Measurements from ENCODE around the gene EPG5.
A peak's percentile ranks its signal among the peaks of the same experiment; 100 is the strongest.
"Not testable (repeated sequence)": the region's sequence is repeated elsewhere in the genome, so short reads cannot be mapped to it uniquely, and the experiment has no call there.

Gene EPG5

GRCh38 chr18:45976974-45977373 lies 9.8 kb upstream of the EPG5 start:
- DNase-seq, result no peak

- no peak for DNase-seq
Observed at GRCh38 chr18:45976566-45976965, 9.4 kb upstream of the EPG5 start.

DNA sequence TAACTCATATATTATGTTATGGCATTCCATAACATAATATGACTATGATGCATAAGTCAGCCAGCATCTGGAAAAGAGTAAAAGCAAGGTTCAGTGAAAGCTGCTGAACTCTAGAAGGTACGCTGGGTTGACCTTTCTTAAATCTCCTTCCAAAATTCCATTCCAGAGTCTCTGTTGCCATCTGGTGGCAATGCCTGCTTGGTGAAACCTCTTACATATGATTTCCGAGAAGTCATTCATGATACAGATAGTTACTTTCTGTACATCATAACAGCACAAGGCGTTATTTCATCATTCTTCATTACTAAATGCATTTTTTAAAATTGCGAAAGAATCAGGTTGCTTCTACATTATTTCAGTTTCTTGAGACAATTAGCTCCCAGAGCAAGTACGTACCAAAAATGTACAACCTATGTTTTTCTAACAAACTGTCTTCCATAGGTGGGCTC lies 7.0 kb upstream of the EPG5 start:
- peak; percentile 68 to 75 for DNase-seq

DNA sequence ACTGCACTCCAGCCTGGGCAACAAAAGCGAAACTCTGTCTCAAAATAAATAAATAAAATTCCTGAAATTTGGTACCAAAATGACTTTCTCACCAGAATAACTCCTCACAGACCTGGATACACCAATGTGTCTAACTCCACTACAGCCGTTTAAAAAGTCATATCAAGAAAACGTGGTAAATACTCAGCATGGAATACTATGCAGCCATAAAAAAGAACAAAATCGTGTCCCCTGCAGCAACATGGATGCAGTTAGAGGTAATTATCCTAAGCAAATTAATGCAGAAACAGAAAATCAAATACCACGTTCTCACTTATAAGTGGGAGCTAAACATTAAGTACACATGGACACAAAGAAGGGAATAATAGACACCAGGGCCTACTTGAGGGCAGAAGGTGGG lies 2.2 kb downstream of the EPG5 start:
- DNase-seq, result not testable (repeated sequence)

DNA sequence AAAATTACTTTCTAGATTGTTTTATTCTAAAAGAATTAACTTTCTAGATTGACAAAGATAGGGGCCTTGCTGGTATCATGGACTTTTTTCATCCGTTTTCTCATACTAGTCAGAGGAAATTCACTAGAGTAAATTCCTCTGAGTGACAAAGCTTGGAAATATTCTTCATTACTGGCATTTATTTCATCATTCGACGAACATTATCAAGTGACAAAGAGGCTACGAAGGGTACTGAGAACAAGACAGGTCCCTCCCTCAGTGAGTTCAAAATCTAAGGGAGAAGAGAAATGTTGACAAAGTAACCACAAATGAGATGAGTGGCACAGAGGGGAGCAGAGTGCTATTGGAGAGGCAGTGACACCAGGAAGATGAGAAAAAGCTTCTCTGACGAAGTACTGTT lies 4.3 kb downstream of the EPG5 start:
- DNase-seq, result no peak

DNA sequence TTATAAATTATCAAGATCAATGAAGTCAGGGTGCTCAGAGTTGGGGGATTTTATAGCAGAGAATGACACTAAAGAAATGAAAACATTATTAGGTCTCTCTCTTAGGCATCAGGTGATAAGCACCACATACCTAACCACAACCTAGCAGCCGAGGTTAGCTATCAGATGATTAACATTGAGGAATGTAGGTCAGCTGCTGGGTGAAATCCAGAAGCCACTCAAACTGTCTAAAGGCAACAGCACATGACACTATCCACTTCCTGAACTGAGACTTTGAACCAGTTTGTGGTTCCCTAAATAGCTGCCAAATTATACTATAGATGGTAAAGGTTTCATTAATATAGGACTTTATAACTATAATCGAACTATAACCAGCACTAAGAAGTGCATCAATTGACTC lies 4.7 kb downstream of the EPG5 start:
- DNase-seq, result peak in 1 of 2 donors; percentile 40

GRCh38 chr18:45959484-45959883 lies 7.6 kb downstream of the EPG5 start:
- not testable (repeated sequence) for DNase-seq

DNA sequence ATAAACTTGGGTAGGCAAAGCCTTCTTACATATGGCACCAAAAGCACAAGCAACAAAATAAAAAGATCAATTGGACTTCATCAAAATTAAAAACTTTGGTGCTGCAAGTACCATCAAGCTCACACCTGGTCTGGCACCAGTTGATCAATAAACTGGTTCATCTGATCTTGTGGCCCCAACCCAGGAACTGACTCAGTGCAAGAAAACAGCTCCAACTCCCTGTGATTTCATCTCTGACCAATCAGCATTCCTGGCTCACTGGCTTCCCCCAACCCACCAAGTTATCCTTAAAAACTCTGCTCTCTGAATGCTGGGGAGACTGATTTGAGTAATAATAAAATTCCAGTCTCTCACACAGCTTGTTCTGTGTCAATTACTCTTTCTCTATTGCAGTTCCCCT lies 8.4 kb downstream of the EPG5 start:
- DNase-seq, result no peak

DNA sequence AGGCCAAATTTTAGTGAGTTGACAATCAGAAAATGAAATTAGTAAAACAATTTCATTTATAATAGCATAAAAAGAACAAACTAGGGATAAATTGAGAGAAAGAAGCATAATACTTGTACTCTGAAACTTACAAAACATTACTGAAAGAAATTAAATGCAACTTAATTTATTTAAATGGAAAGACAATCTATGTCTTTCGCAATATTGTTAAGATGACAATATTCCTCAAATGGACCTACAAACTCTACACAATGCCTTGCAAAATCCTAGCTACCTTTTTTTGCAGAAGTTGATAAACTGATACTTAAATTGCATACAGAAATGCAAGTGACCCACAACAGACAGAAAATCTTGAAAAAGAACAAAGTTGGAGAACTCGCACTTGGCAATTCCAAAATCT lies 9.1 kb downstream of the EPG5 start:
- DNase-seq, result no peak

DNA sequence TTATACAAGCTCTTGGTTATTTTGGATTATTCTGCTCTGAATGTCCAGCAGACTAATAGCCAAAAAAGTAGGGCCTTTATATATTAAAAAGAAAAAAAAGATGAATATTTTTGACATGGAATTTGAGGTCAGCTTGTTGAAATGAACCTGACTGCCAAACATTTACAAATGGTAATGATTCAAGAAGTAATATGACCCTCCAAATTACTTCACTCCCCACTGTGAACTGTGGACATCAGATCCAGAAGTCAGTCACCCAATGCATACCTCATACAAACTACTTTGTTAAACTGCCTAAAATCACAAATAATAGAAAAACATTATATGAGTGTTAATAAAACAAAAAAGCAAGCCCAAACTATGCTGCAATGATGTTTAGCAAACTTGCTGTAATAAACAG lies 10.0 kb downstream of the EPG5 start:
- DNase-seq, result no peak

DNA sequence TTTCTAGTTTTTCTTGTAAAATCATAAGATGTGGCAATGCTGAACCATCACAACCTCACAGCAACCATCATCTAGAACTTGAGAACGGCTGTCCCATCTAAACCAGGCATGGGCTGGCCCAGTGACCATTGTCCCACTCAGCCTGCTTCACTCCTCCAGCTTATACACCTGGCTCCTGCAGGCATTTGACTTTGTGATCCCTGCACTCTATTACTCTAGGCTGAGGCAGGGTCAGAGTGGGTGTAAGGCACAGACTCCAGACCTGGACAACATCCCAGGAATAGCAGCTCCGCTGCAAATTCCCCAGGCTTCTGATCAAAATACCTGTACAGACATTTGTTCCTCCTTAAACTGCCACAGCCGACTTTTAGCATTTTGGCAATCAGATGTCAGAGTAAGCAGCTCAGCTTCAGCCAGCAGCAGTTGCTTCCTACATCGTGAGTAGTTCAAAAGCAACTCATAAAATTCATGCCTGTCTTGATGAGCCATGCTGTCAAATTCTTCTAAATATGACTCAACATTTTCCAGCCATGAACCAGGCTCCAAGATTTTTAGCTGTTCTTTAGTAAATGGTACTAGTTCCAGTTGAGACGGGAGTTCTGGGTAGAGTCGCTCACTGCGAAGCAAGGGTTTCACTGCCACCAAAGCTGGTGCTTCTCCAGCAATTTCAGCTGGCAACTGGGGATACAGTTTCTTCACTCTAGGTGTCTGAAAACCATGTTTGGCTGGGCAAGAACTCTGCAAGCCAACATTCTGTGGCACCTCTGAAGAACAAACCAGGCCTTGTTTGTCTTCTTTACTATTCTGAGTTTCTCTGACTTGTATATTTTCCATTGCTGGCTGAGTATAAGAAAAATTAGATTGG lies 12.8 kb downstream of the EPG5 start:
- no peak for DNase-seq

DNA sequence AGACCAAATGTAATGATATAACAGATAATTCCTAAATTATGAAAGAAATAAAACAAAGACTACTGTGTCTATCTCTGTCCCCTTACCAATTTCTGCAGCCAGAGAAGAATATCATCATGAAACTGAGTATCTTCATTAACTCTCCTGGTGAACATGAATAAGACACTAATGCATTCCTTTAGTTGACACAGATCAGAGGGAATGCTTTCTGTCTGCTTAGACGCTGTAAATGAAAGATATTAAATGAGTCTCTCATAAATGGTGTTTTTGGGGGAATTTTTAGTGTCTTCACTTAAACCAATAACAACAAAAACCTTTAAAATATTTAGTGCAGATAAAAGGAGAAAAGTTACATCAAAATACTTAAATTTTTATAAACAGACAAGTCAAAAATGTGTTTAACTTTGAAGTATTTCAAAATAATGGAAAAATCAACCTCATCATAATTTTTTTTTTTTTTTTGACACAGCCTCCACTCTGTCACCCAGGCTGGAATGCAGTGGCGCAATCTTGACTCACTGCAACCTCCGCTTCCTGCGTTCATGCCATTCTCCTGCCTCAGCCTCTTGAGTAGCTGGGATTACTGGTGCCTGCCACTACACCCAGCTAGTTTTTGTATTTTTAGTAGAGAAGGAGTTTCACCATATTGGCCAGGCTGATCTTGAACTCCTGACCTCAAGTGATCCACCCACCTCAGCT lies 16.0 kb downstream of the EPG5 start:
- DNase-seq, result no peak

GRCh38 chr18:45945669-45946068 lies 21.5 kb downstream of the EPG5 start:
- DNase-seq, result no peak

DNA sequence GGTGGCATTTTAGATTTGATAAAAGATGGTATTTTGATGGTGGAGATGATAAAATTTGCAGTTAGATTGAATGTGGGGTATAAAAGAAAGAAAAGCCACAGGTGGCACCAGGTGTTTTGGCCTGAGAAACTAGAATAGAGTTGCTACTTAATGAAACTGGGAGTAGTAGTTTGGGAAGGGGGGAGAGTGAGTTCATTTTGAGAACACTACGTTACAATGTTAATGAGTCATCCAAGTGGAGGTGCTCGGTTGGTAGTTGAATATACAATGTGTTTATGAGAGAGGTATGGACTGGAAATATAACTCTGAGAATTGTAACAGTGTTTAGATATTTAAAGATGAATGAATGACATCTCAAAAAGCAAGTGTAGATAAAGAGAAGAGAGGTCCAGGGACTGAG lies 26.4 kb downstream of the EPG5 start:
- DNase-seq, result no peak

GRCh38 chr18:45939236-45939635 lies 27.9 kb downstream of the EPG5 start:
- no peak for DNase-seq

GRCh38 chr18:45938488-45938935 lies 28.6 kb downstream of the EPG5 start:
- DNase-seq, result no peak

DNA sequence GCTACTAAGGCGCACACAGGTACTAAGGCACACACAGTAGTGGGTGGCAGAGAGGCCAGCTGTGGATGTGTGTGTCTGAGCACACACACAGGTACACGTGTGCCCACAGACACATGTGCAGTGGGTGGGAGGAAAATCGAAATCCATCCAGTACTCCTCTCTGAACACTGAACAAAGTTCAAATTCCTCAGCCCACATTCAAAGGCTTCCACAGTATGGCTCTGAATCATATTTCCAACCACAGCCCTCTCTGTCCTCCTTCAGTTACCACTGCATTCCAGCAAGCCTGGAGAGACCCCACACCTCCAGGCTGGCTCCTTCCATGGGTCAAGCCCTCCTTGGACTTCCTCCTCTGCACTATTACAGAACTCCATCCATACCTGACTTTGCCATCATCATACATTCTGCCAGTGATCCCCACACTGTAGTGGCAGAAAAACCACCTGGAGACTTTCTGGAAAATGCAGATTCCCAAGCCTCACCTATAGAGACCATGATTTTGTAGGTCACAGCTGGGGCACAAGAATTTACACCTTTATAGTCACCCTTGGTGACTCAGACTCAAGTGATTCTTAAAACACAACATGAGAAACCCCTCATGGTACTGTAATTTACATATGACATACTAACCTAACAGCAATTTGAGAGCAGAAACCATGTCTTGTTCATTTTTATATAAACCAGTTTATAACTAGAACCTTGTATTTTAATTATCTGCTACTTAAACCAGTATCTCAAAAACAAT lies 31.4 kb downstream of the EPG5 start:
- DNase-seq, result no peak

GRCh38 chr18:45932708-45933107 lies 34.4 kb downstream of the EPG5 start:
- DNase-seq, result no peak

GRCh38 chr18:45930963-45931362 lies 36.2 kb downstream of the EPG5 start:
- no peak for DNase-seq

- DNase-seq, result no peak
Observed at GRCh38 chr18:45926691-45927090, 40.4 kb downstream of the EPG5 start.

- no peak for DNase-seq
Observed at GRCh38 chr18:45926085-45926484, 41.0 kb downstream of the EPG5 start.

DNA sequence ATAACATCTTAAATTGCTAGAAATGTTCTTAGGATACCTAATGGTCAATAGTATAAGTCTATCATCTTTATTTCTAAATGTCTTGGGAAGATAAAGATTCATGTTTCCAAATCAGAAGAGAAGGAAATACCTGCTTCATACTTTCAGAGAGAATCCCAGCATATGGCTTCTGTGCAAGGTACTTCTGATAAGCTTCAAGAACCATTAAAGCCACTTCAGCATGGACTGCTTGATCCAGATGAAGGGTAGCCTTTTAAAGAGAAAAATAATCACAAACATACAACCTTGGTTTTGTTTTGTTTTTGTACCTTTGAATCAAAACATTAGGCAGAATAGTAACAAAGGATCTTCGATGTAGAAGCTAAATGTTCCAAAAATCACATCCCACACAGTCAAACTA lies 44.0 kb downstream of the EPG5 start:
- no peak for DNase-seq

DNA sequence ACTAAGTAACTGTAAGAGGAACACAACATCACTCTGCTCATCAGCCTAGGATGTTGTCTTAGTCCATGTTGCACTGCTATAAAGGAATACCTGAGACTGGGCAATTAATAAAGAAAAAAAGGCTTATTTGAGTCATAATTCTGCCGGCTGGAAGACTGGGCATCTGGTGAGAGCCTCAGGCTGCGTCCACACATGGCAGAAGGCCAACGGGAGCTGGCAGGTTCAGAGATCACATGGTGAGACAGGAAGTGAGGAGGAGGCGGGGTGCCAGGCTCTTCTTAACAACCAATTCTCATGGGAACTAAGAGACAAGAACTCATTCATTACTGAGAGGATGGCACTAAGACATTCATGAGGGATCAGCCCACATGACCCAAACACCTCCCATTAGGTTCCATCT lies 46.8 kb downstream of the EPG5 start:
- DNase-seq, result no peak

DNA sequence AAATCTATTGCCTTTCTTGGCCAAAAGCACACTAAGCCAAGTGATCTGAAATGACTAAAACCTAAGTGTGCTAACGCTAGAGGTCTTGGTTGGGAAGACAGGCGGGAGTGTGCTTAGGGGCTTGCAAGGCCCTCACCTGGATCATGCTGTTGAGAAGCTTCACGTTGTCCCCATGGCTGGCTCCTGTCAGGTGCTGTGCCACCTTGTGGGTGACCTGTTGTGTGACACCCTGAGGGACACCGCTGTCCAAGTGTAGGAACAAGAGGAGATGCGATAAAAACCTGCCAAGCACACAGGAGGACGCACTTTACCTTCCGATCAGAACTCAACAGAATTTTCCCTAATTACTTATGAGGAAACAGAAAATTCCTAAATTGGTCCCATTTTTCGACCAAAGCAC lies 50.8 kb downstream of the EPG5 start:
- no peak for DNase-seq
